HG03175 (cell line): ENCODE results near the gene PACSIN1.

Source experiments
- ATAC-seq: cut with Tn5 transposase; IDR thresholded peaks from one replicate; pipeline ENCODE4 v1.9.1; 2021; ENCODE audit warnings: mild to moderate bottlenecking, moderate library complexity; ENCODE audit not compliant: unreplicated experiment

PACSIN1 gene, protein sequence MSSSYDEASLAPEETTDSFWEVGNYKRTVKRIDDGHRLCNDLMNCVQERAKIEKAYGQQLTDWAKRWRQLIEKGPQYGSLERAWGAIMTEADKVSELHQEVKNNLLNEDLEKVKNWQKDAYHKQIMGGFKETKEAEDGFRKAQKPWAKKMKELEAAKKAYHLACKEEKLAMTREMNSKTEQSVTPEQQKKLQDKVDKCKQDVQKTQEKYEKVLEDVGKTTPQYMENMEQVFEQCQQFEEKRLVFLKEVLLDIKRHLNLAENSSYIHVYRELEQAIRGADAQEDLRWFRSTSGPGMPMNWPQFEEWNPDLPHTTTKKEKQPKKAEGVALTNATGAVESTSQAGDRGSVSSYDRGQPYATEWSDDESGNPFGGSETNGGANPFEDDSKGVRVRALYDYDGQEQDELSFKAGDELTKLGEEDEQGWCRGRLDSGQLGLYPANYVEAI

DNA sequence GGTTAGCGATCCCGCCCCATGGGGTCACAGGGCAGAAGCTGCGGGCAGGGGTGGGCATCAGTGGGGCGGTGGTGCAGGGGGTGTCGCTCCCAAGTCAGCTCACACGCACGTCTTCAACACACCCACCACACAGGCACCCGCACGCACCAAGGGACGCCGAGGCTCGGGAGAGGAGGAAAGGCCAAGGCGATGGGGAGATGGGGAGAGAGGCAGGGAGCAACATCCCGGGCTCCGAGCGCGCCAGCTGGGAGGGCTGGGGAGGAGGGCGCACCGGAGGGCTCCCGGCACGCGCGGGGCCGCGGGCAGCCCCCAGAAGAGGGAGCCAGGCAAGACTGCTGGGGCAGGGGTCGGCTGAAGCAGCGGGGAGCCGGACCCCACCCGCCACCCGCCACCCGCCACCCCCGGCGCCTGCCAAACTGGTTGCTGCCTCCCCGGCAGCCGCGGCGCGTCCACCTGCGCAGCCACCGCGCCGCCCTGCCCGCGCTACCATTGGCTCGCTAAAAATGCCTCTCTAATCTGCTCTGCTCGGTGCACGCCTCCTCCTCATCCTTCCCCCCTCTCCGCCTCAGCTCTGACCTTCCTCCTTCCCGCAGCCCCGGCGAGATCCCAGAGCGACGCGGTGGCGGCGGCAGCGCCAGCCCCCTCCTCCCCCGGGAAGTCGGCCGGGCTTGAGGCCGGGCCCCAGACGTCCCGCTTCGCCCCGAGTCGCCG, at the start of gene PACSIN1:
Gene PACSIN1 (plus strand): TSS at position 546 of the 711 bp plus-strand sequence. CDS start 60,230 bp downstream, outside the sequence.
- no peak for ATAC-seq

DNA sequence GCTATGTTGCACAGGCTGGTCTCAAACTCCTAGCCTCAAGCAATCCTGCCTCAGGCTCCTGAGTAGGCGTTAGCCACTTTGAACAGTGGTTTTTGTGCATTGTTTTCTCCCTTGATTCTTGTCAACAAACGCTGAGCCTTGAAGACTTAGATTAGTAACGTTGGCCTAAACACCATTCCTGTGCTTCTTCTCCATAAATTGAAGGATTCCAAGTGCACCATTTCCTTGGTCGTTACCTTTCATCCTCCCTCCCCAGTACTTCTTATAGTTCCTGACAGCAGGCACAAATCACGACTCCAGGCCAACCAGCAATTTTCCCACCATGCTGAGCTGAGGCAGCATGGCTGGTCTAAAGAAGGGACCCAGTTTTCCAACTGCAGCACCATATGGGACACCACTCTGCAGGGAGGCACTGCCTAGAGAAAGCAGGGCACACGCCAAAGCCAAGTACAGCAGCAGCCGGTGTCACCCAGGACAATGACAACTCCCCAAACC, 49.0 kb upstream of the PACSIN1 start:
- ATAC-seq: no peak

DNA sequence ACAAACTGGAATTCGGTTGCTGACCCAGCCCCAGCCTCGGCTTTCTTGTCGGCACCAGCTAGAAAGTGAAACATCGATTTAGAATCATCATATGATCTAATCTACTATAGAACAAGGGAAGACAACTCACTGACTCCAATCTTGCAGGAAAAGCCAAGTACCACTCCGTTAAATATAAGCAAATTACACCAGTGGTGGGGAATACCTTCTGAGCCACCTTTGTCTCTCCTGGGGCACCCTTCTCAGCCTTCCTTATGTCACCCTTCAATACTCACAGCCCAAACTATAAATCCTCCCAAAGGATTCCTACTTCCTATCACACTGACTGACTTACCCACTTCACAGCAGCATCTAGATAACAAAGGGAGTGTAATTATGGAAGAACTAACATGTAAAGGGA, 47.5 kb upstream of the PACSIN1 start:
- no peak for ATAC-seq

DNA sequence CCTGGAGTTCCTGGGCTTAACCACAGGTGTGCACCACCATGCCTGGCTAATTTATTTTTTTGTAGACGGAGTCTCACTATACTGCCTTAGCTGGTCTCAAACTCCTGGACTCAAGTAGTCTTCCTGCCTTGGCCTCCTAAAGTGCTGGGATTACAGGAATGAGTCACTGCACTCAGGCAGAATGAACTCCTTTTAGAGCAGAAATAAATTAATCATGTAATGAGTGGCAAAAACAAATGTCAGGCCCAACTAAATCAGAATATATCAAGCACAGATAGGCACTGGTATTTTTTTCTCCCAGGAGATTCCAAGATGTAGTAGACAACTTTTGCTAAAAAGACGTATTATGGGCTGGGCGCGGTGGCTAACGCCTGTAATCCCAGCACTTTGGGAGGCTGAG, 42.6 kb upstream of the PACSIN1 start:
- ATAC-seq: no peak

DNA sequence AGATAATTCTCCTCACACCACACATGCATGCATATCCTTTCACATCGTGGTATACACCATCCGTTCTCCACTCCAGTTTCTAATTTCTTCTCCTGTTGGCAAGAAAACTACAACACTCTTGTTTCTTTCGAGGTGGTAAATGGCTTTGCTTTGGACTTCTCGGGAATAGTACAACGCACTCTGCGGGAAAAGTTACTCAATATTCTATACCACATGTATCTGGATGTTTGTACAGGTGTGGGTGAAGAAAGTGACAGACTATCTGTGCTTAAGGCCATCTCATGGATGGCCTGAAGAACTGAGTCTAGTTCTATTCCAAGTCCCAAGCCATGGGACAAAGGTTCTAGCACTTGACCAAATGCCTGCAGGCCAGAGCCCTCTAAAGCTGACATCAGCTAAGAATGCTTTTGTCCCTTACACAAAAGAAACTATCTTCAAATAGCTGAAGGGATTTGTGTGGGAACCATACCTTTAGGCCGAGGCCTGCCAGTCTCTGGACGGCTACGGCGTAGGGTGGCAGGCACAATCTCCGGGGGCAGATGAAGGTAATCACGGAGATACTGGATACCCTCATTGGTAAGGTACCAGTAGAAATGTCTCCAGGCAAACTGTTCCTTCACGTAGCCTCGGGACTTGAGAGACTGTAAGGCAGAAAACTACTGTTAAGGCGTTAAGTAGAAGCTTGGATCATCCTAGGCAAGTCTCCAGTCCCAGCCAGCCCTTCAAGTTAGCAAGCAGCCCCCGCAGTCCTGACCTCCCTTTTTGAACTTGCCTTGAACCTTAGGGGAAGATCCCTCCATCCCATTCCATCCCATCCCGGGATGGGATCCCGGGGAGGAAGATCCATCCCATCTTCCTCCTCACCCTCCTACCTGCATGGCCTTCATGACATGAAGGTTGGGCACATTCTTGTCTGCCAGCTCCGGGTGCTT, 41.4 kb upstream of the PACSIN1 start:
- no peak for ATAC-seq

DNA sequence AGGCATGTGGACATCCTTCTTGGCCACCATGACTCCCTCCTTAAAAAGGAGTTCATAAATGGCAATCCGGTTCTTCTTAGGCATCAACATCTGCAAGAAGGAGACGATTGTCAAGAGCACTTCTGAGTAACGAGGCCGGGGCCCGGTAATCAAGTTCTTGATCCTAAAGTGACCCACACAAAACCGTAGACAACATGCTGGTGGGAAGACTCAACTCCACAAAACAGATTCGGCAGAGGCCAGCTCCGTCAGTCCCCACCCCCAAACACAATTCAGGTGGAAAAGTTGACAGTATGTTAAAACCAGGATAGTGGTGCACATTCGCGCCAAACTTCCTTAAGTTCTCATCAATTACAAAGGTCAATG, 40.8 kb upstream of the PACSIN1 start:
- peak; percentile 20 for ATAC-seq

DNA sequence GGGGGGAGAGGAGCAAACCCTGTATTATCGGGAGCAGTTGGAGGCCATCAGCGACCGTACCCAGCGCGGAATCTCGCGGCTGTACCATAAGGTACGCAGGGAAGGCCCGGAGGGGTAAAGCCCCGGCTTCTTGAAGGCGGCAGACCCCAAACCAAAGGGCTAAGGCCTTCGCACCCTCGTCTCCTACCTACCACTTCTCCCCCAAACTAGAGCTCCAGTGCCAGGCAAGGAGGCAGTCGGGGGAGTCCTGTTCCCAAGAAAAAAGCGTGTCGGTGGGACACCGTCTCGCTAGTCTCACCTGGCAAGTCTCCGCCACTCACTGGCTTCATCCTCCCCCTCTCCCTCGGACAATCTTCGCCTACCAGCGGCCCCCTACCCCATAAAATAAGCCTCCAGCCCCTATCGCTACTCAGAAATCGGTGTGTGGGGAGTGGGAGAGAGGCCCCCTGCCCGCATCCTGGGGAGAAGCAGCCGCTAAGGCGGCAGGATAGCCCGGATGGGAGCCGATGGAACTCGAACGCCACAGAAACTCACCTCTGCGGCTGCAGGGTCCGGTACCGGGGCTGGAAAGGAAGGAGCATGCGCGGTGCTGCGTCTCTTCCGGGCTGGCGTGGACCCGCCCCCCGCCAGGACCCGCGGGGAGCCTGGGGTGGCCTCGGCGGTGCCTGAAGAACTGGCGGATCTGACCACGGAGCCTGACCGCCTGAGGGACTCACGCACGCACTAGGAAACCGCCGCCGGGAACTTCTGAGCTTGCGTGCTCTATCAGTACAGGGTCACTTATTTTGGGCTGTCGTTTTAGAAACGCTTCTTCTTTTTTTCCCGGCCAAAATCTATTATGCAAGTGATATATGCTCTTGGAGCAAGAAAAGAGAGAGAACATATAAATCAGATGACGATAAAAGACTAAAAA, 40.1 kb upstream of the PACSIN1 start, which contains the start of gene RPS10:
Gene RPS10 (minus strand): TSS at position 572 of the 913 bp plus-strand sequence. CDS start 848 bp downstream, outside the sequence.
- peak; percentile 86 for ATAC-seq

DNA sequence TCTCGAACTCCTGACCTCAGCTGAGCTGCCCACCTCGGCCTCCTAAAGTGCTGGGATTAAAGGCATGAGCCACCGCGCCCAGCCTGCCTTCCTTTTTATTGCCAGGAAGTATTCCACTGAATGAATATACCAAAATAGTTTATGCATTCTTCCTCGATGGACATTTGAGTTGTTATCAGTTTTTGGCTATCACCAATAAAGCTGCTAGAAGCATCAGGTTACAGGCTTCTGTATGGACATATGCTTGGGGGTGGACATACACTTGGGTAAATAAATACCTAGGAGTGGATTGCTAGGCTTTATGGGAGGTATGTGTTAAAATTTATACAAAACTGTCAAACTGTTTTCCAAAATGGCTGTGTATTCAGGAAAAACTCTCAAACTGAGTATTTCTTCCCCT, 30.0 kb upstream of the PACSIN1 start:
- no peak for ATAC-seq

DNA sequence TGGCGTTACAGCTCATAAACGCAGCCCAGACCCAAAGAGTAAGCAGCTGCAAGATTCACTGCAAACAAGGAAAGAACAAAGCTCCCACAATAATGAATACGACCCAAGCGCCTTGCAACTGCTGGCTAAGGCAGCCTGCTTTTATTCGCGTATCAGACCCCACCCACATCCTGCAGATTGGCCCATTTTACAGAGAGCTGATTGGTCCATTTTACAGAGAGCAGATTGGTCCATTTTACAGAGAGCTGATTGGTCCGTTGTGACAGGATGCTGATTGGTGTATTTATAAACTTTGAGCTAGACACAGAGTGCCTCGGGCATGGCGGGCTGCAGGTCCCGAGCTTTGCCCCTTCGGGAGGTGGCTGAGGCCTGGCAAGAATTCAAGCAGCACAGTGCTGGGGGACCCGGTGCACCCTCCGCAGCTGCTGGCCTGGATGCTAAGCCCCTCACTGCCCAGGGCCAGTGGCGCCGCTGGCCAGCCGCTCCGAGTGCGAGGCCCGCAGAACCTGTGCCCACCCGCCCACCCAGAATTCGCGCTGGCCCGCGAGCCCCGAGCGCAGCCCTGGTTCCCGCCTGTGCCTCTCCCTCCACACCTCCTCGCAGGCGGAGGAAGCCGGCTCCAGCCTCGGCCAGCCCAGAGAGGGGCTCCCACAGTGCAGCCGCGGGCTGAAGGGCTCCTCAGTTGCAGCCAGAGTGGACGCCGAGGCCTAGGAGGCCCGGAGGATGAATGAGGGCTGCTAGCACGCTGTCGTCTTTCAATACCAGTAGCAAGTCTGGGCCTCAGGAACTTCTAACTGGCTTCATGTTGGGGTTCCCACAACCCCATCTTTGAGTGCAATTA, 28.9 kb upstream of the PACSIN1 start:
- no peak for ATAC-seq

DNA sequence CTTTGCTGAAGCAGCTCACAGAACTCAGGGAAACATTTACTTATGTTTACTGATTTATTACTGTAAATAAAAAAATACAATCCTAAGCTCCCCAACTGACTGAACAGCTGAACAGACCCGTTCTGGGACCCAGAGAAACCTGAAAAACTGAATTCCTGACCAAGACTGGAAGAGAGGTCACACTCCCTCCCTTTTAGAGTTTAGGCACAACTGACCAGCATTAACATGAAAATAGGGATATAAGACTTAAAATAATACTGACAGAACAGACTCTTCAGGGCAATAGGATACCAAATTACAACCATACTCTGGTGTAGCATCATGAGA, 28.3 kb upstream of the PACSIN1 start:
- ATAC-seq: no peak

DNA sequence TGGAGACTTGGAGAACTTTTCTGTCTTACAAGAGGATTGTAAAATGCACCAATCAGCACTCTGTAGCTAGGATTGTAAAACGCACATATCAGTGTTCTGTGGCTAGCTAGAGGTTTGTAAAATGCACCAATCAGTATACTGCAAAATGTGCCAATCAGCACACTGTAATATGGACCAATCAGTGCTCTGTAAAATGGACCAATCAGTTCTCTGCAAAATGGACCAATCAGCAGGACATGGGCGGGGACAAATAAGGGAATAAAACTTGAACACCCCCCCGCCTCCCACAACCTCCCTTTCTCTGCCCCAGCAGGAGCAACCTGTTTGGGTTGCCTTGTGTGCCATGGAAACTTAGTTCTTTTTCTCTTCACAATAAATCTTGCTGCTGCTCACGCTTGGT, 27.2 kb upstream of the PACSIN1 start:
- ATAC-seq: no peak

DNA sequence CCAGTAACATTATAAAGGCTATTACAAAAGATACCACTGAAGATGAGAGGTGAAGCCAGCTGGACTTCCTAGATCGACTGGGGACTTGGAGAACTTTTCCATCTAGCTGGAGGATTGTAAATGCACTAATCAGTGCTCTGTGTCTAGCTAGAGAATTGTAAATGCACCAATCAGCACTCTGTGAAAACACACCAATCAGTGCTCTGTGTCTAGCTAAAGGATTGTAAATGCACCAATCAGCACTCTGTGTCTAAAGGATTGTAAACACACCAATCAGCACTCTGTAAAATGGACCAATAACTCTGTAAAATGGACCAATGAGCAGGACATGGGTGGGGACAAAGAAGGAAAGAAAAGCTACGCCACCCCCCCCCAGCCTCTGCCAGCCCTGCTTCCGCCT, 26.4 kb upstream of the PACSIN1 start:
- no peak for ATAC-seq

DNA sequence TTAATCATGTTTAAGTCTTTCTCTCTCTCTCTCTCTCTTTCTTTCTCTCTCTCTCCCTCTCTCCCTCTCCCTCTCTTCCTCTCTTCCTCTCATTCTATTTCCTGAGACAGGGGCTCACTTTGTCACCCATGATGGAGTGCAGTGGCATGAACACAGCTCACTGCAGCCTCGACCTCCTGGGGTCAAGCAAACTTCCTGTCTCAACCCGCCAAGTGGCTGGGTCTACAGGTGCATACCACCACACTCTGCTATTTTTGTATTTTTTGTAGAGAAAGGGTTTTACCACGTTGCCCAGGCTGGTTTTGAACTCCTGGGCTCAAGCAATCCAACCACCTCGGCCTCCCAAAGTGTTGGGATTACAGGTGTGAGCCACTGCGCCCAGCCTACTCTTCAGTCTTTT, 24.4 kb upstream of the PACSIN1 start:
- no peak for ATAC-seq

DNA sequence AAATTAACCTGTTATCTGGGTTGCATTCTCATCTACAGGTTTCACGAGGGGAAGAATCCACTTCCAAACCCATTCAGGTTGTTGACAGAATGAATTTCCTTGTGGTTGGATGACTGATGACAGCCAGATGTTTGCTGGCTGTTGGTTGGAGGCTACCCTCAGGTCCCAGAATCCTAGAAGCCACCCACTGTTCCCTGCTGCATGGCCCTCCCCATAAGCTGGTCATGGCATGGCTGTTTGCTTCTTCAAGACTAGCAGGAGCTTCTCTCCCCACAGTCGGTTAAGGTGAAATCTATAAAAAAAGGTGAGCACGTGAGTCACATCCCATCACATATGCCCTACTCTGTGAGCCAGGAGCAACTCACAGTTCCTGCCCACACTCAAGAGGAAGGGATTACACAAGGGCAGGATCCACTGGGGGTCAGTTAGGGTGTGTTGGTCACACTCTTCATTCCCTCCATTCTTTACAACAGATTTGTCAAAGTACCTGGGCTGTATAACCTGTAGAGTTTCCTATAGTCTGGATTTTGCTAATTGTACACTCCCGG, 20.5 kb upstream of the PACSIN1 start:
- no peak for ATAC-seq

DNA sequence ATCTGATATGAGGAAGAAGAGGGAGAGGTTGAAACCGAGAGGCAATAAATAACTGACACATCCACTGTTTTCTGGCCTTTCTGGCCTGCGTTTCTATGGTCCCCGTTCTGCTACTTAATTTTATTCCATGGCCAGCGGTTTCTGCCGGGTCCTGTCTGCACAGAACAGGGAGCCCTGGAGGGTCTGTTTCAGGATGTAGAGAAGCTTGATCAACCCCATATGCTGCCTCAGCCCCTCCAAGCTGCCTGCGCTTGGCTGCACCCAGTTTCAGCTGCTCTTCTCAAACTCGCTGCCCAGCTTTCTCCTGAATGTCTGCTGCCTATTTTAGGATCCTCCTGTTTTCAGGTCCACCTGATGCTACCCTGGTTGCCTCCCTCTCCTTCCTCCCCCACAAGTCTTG, 18.5 kb upstream of the PACSIN1 start:
- no peak for ATAC-seq

DNA sequence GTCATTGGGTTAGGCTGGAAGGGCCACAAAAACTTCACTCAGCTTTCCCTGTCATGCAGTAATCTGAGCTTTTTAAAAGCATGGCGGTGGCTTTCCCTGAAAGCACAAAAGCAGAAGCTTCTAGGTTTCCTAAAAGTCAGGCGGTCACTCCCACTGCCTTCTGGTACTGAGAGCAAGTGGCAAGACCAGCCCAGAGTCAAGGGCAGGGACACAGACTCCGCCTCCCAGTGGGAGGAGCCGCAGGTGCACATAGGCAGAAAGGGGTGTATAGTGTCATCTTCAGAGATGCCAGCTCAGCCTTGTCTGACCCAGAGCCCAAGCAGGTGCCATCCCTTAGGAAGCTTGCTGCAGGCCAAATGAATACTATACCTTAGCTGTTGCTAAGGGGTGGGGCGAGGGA, 18.0 kb upstream of the PACSIN1 start:
- no peak for ATAC-seq

DNA sequence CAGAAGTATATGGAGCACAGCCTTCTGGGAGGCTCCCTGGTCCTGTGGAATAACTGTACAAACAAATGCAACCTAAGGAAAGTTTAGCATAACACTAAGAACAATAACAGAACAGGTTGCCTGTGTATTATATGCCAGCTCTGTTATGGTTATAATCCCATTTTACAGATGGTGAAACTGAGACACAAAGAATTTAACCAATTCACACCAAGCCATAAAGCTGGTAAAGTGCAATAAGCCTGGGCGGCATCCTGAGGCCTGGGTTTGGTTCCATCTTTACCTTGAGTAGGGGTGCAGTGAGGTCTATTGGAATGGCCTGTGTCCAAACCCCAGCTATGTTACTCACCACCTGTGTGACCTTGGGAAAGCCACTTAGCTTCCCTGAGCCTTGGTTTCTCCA, 14.7 kb upstream of the PACSIN1 start:
- no peak for ATAC-seq

DNA sequence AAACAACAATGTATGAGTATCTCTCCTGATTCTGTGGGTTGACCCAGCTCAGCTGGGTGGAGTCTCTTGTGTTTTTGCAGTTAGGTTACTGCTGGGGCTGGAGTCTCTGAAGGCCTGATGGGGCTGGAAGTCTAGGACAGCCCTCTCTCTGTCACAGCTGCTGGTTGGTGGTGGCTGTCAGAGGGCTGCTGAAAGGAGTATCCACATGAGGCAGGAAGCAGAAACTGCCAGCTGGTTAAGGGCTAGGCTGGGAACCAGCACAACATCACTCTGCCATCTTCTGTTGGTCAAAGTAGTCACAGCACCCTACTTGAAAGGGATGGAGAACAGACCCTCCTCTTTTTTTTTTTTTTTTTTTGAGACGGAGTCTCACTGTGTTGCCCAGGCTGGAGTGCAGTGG, 10.0 kb upstream of the PACSIN1 start:
- ATAC-seq: no peak

DNA sequence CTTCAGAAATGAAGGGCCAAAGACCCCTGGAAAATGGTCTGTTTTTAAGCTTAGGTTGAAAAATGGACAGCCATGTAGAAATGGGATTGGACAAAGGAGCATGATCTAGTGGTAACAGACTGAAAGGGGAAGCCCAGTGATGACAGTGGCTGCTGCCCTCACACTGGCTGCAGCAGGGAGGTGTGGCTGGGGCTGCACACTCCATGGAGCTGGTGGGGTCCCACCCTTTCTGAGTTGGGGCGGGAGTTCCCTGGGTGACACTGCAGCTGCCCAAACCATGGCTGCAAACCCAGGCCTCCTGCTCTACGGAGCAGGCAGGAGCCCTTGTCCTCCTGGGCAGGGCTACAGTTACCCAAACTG, 8.5 kb upstream of the PACSIN1 start:
- ATAC-seq: no peak
